SK-N-MC (cell line): Measurements from ENCODE around the gene GOLPH3.

Experiments
- EZH2 ChIP-seq: fragments of 200-600 bp; sonication (generic); IDR thresholded peaks from one replicate; pipeline ENCODE4 v1.6.1; 2017; ENCODE audit warnings: antibody characterized with exemption
- FOXP2 ChIP-seq: optimal IDR thresholded peaks from 2 replicates; pipeline ENCODE3; 2011; ENCODE audit warnings: mild to moderate bottlenecking, moderate library complexity; ENCODE audit not compliant: insufficient read depth; ENCODE audit errors: extremely low read length, control extremely low read depth

GRCh38 chr5:32193591-32193990 is 19.5 kb upstream of the GOLPH3 start:
- TF ChIP-seq FOXP2 (no peak), EZH2 (no peak)
